Measurements from ENCODE around the gene RFTN1. TPM values are rescaled to one million over a fixed set of nuclear protein-coding genes. Genes with fewer than 3 reads are reported as not detected.

Gene RFTN1
- total and polyA plus RNA-seq, 4 donors = 4.4 to 20.4 (median 11.9) TPM

DNA sequence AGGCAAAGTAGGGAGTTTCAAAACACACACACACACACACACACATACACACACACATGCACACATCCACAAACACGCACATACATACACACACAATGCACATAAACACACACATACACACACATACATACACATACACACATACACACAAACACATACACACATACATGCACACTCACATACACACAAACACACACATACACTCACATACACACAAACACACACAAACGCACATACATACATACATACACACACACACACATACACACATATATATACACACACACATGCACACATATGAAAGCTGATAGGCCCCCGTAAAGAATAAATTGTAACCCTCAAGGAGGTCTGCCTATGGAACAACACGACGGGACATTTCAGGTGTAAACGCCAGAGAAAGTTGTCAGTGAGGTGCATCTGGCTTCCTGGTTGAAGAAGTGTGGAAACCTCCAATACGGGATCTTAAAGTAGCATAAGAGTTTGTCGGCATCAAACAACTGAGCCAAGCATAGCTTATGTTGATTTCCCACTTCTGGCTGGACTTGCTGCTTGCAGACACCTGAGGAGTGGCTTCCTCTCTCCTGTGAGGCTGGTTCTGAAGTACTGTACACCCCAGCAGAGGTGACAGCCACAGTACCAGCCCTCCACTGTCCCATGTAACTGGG, 5.8 kb downstream of the RFTN1 start:
- WGBS = 92% methylated on average over 8 of the region's 8 CpGs
- Histone ChIP-seq H3K4me3 (ENCODE audit: low read depth in 1 of 3, low read length in 3 of 3) (no peak overlapping the region), H3K9ac (ENCODE audit: low read depth in 1 of 2, low read length in 2 of 2) (no peak overlapping the region), H3K27me3 (ENCODE audit: control insufficient read depth in 4 of 4, insufficient read depth in 4 of 4, low read length in 3 of 4) (no peaks in the 10 kb centered on the region), H3K4me1 (ENCODE audit: control insufficient read depth in 4 of 4, insufficient read depth in 4 of 4, low read length in 3 of 4) (peaks cover 5 to 50% (median 26%) of the 10 kb centered on the region in 4 donors), H3K27ac (ENCODE audit: low read depth in 1 of 2, low read length in 2 of 2) (no peak overlapping the region), H3K36me3 (ENCODE audit: control insufficient read depth in 4 of 4, insufficient read depth in 3 of 4, low read depth in 1 of 4, low read length in 3 of 4) (no peaks in the 10 kb centered on the region), H3K9me3 (ENCODE audit: control insufficient read depth in 4 of 4, low read length in 3 of 4) (no peaks in the 10 kb centered on the region)
- no peak for DNase-seq (ENCODE audit: low spot score)
- no peak for TF ChIP-seq HNF4A (conservative IDR thresholded peaks at IDR 0.05)
- TF ChIP-seq, protein P1, sequence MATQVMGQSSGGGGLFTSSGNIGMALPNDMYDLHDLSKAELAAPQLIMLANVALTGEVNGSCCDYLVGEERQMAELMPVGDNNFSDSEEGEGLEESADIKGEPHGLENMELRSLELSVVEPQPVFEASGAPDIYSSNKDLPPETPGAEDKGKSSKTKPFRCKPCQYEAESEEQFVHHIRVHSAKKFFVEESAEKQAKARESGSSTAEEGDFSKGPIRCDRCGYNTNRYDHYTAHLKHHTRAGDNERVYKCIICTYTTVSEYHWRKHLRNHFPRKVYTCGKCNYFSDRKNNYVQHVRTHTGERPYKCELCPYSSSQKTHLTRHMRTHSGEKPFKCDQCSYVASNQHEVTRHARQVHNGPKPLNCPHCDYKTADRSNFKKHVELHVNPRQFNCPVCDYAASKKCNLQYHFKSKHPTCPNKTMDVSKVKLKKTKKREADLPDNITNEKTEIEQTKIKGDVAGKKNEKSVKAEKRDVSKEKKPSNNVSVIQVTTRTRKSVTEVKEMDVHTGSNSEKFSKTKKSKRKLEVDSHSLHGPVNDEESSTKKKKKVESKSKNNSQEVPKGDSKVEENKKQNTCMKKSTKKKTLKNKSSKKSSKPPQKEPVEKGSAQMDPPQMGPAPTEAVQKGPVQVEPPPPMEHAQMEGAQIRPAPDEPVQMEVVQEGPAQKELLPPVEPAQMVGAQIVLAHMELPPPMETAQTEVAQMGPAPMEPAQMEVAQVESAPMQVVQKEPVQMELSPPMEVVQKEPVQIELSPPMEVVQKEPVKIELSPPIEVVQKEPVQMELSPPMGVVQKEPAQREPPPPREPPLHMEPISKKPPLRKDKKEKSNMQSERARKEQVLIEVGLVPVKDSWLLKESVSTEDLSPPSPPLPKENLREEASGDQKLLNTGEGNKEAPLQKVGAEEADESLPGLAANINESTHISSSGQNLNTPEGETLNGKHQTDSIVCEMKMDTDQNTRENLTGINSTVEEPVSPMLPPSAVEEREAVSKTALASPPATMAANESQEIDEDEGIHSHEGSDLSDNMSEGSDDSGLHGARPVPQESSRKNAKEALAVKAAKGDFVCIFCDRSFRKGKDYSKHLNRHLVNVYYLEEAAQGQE (IDR thresholded peaks at IDR 0.05) = no peak
- TF ChIP-seq, protein P2, sequence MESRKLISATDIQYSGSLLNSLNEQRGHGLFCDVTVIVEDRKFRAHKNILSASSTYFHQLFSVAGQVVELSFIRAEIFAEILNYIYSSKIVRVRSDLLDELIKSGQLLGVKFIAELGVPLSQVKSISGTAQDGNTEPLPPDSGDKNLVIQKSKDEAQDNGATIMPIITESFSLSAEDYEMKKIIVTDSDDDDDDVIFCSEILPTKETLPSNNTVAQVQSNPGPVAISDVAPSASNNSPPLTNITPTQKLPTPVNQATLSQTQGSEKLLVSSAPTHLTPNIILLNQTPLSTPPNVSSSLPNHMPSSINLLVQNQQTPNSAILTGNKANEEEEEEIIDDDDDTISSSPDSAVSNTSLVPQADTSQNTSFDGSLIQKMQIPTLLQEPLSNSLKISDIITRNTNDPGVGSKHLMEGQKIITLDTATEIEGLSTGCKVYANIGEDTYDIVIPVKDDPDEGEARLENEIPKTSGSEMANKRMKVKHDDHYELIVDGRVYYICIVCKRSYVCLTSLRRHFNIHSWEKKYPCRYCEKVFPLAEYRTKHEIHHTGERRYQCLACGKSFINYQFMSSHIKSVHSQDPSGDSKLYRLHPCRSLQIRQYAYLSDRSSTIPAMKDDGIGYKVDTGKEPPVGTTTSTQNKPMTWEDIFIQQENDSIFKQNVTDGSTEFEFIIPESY (IDR thresholded peaks at IDR 0.05) = no peak
- TF ChIP-seq, protein P3, sequence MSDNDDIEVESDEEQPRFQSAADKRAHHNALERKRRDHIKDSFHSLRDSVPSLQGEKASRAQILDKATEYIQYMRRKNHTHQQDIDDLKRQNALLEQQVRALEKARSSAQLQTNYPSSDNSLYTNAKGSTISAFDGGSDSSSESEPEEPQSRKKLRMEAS (IDR thresholded peaks at IDR 0.05) = no peak
- no peak for TF ChIP-seq SP1 (IDR thresholded peaks at IDR 0.05)
- no peak for TF ChIP-seq FOXA1 (IDR thresholded peaks at IDR 0.05)
- no peak for TF ChIP-seq TAF1 (conservative IDR thresholded peaks at IDR 0.05)
- TF ChIP-seq, protein P4, sequence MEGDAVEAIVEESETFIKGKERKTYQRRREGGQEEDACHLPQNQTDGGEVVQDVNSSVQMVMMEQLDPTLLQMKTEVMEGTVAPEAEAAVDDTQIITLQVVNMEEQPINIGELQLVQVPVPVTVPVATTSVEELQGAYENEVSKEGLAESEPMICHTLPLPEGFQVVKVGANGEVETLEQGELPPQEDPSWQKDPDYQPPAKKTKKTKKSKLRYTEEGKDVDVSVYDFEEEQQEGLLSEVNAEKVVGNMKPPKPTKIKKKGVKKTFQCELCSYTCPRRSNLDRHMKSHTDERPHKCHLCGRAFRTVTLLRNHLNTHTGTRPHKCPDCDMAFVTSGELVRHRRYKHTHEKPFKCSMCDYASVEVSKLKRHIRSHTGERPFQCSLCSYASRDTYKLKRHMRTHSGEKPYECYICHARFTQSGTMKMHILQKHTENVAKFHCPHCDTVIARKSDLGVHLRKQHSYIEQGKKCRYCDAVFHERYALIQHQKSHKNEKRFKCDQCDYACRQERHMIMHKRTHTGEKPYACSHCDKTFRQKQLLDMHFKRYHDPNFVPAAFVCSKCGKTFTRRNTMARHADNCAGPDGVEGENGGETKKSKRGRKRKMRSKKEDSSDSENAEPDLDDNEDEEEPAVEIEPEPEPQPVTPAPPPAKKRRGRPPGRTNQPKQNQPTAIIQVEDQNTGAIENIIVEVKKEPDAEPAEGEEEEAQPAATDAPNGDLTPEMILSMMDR (IDR thresholded peaks at IDR 0.05; ENCODE audit: low read depth, low read length, missing input control) = no peak
- TF ChIP-seq RXRA (IDR thresholded peaks at IDR 0.05) = no peak
- no peak for TF ChIP-seq EGR1 (IDR thresholded peaks at IDR 0.05; ENCODE audit: low read depth in 2 of 2)
- TF ChIP-seq RAD21 (IDR thresholded peaks at IDR 0.05) = no peak

DNA sequence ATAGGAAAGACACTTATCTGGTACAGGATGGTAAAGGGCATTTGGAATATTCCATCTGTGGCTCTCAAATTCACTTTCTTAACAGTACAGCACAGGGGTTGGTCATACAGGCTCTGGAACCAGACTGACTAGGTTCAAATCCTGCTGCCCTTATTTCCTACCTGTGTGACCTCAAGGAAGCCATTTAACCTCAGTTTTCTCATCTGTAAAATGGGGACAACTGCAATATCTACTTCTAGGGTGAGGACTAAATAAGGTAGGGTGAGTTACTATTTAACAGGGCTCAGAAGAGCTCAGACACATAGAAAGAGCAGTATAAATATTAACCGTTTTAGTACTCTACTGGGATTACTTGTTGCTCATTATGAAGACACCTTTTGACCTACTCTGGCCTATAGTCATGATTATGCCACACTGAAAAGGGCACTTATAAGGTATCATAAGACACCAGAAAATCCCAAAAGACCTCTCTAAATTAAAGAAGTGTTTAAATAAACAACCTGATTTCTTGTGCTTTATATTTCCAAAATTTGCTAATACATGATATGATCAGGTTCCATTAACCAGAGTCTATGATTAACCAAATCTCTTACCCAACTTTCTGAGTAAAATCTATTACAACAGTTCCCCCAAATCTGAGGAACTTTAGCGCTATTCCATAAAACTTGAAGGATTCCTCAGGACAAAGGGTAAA, 6.5 kb downstream of the RFTN1 start:
- H3K4me3 ChIP-seq (ENCODE audit: low read depth in 1 of 3, low read length in 3 of 3) = no peak overlapping the region
- no peaks in the 10 kb centered on the region for H3K9me3 ChIP-seq (ENCODE audit: control insufficient read depth in 4 of 4, low read length in 3 of 4)
- no peak overlapping the region for H3K27ac ChIP-seq (ENCODE audit: low read depth in 1 of 2, low read length in 2 of 2)
- no peaks in the 10 kb centered on the region for H3K36me3 ChIP-seq (ENCODE audit: control insufficient read depth in 4 of 4, insufficient read depth in 3 of 4, low read depth in 1 of 4, low read length in 3 of 4)
- WGBS = 70% methylated on average over 2 of the region's 2 CpGs
- no peak overlapping the region for H3K9ac ChIP-seq (ENCODE audit: low read depth in 1 of 2, low read length in 2 of 2)
- DNase-seq (ENCODE audit: low spot score) = no peak
- H3K27me3 ChIP-seq (ENCODE audit: control insufficient read depth in 4 of 4, insufficient read depth in 4 of 4, low read length in 3 of 4) = no peaks in the 10 kb centered on the region
- H3K4me1 ChIP-seq (ENCODE audit: control insufficient read depth in 4 of 4, insufficient read depth in 4 of 4, low read length in 3 of 4) = peaks cover 5 to 45% (median 23%) of the 10 kb centered on the region in 4 donors
- no peak for TF ChIP-seq YY1 (IDR thresholded peaks at IDR 0.05)
- TF ChIP-seq, protein P5, sequence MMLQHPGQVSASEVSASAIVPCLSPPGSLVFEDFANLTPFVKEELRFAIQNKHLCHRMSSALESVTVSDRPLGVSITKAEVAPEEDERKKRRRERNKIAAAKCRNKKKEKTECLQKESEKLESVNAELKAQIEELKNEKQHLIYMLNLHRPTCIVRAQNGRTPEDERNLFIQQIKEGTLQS (IDR thresholded peaks at IDR 0.05) = no peak
- TF ChIP-seq TAF1 (conservative IDR thresholded peaks at IDR 0.05) = no peak
- TF ChIP-seq, protein P3 (IDR thresholded peaks at IDR 0.05) = no peak
- TF ChIP-seq RAD21 (IDR thresholded peaks at IDR 0.05) = no peak
- no peak for TF ChIP-seq HNF4A (conservative IDR thresholded peaks at IDR 0.05)
- TF ChIP-seq, protein P1 (IDR thresholded peaks at IDR 0.05) = no peak

Data from liver (tissue), 9 donors.